Measurements from ENCODE around the gene TXNL4A.

TXNL4A gene

GRCh38 chr18:79988451-79989194, at the start of gene TXNL4A:
TSS of gene TXNL4A (minus strand) at chr18:79988563. CDS start at chr18:79988392, 171 bp downstream.
- no peak for TF ChIP-seq OSR1 (CRISPR knock-in tag; IDR thresholded peaks at IDR 0.05)
- TF ChIP-seq ZFP3 (CRISPR knock-in tag; IDR thresholded peaks at IDR 0.05) = 0 out of 2 replicates have a peak, but pooled peaks have one; percentile 15
- peak; percentile 98 for ATAC-seq

DNA sequence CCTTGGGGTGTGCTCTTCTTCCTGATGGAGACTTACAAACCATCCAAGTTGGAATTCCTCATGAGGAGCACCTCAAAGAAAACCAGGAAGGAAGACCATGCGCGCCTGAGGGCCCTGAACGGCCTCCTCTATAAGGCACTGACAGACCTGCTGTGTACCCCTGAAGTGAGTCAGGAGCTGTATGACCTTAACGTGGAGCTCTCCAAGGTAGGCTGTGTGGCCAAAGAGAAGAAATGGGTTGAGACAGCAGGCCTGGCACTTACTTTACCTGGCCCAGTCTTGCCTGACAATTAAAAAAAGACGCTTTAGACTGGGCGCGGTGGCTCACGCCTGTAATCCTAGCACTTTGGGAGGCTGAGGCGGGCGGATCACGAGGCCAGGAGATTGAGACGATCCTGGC, 48.9 kb upstream of the TXNL4A start:
- no peak for ATAC-seq

GRCh38 chr18:80035997-80036396, 47.6 kb upstream of the TXNL4A start:
- no peak for TF ChIP-seq ZNF565 (CRISPR knock-in tag; conservative IDR thresholded peaks at IDR 0.05; ENCODE audit: low read depth)
- TF ChIP-seq OSR1 (CRISPR knock-in tag; IDR thresholded peaks at IDR 0.05) = no peak
- no peak for TF ChIP-seq ZFP30 (CRISPR knock-in tag; IDR thresholded peaks at IDR 0.05)
- TF ChIP-seq TCF4 (CRISPR knock-in tag; IDR thresholded peaks at IDR 0.05; ENCODE audit: borderline replicate concordance) = no peak
- no peak for ATAC-seq

More for the DNA sequence above, 48.9 kb upstream of the TXNL4A start:
- TF ChIP-seq CSRNP3 (CRISPR knock-in tag; IDR thresholded peaks at IDR 0.05) = no peak
- TF ChIP-seq ZNF70 (CRISPR knock-in tag; IDR thresholded peaks at IDR 0.05) = no peak
- TF ChIP-seq PPARA (CRISPR knock-in tag; IDR thresholded peaks at IDR 0.05; ENCODE audit: borderline replicate concordance) = no peak
- no peak for TF ChIP-seq RARB (CRISPR knock-in tag; IDR thresholded peaks at IDR 0.05)
- TF ChIP-seq ARNTL (CRISPR knock-in tag; IDR thresholded peaks at IDR 0.05; ENCODE audit: borderline replicate concordance, low read depth) = no peak
- no peak for TF ChIP-seq ZFP3 (CRISPR knock-in tag; IDR thresholded peaks at IDR 0.05)
- no peak for TF ChIP-seq SNAI2 (CRISPR knock-in tag; IDR thresholded peaks at IDR 0.05)
- TF ChIP-seq TCF4 (CRISPR knock-in tag; IDR thresholded peaks at IDR 0.05; ENCODE audit: borderline replicate concordance) = no peak
- no peak for TF ChIP-seq ESRRG (CRISPR knock-in tag; IDR thresholded peaks at IDR 0.05)
- no peak for TF ChIP-seq ZC3H10 (CRISPR knock-in tag; IDR thresholded peaks at IDR 0.05)
- TF ChIP-seq, protein P1, sequence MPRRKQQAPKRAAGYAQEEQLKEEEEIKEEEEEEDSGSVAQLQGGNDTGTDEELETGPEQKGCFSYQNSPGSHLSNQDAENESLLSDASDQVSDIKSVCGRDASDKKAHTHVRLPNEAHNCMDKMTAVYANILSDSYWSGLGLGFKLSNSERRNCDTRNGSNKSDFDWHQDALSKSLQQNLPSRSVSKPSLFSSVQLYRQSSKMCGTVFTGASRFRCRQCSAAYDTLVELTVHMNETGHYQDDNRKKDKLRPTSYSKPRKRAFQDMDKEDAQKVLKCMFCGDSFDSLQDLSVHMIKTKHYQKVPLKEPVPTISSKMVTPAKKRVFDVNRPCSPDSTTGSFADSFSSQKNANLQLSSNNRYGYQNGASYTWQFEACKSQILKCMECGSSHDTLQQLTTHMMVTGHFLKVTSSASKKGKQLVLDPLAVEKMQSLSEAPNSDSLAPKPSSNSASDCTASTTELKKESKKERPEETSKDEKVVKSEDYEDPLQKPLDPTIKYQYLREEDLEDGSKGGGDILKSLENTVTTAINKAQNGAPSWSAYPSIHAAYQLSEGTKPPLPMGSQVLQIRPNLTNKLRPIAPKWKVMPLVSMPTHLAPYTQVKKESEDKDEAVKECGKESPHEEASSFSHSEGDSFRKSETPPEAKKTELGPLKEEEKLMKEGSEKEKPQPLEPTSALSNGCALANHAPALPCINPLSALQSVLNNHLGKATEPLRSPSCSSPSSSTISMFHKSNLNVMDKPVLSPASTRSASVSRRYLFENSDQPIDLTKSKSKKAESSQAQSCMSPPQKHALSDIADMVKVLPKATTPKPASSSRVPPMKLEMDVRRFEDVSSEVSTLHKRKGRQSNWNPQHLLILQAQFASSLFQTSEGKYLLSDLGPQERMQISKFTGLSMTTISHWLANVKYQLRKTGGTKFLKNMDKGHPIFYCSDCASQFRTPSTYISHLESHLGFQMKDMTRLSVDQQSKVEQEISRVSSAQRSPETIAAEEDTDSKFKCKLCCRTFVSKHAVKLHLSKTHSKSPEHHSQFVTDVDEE (CRISPR knock-in tag; IDR thresholded peaks at IDR 0.05) = no peak
- no peak for TF ChIP-seq GLIS3 (CRISPR knock-in tag; IDR thresholded peaks at IDR 0.05)
- TF ChIP-seq ISL1 (CRISPR knock-in tag; IDR thresholded peaks at IDR 0.05) = no peak
- TF ChIP-seq BACH2 (CRISPR knock-in tag; IDR thresholded peaks at IDR 0.05; ENCODE audit: borderline replicate concordance) = no peak
- no peak for TF ChIP-seq ZNF8 (CRISPR knock-in tag; IDR thresholded peaks at IDR 0.05)

DNA sequence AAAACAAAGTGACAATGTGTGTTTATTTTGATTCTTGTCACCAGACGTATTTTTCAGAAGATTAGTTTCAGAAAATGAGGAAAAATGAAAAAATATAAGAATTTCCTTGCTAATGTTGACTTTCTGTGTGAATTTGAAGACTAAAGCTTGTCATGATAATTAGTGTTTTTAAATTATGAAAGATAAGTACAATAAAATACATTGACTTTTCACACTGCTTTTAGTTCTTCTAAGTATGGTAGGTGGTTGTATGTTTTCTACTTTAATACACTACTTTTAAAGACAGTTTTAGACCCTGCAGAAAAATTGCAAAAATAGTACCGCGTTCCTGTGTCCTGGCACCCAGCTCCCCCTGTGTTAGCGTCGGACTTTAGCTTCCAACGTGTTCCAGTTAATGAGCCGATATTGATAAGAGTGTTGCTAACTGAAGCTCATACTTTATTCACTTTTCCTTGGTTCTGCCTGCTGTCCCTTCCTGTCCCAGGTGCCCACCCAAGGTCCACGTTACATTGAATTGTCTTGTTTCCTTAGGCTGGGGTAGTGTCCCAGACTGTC, 46.6 kb upstream of the TXNL4A start:
- TF ChIP-seq ZNF565 (CRISPR knock-in tag; conservative IDR thresholded peaks at IDR 0.05; ENCODE audit: low read depth) (no peak), CSRNP3 (CRISPR knock-in tag; IDR thresholded peaks at IDR 0.05) (no peak), ARNTL (CRISPR knock-in tag; IDR thresholded peaks at IDR 0.05; ENCODE audit: borderline replicate concordance, low read depth) (no peak), ZFP3 (CRISPR knock-in tag; IDR thresholded peaks at IDR 0.05) (no peak), BACH2 (CRISPR knock-in tag; IDR thresholded peaks at IDR 0.05; ENCODE audit: borderline replicate concordance) (no peak), PPARA (CRISPR knock-in tag; IDR thresholded peaks at IDR 0.05; ENCODE audit: borderline replicate concordance) (no peak), GLIS3 (CRISPR knock-in tag; IDR thresholded peaks at IDR 0.05) (no peak), ZNF70 (CRISPR knock-in tag; IDR thresholded peaks at IDR 0.05) (no peak), POU6F1 (CRISPR knock-in tag; IDR thresholded peaks at IDR 0.05; ENCODE audit: borderline replicate concordance, low read depth) (no peak), SNAI2 (CRISPR knock-in tag; IDR thresholded peaks at IDR 0.05) (no peak), ZNF8 (CRISPR knock-in tag; IDR thresholded peaks at IDR 0.05) (no peak), ZFP30 (CRISPR knock-in tag; IDR thresholded peaks at IDR 0.05) (no peak), CSDC2 (CRISPR knock-in tag; IDR thresholded peaks at IDR 0.05) (no peak), ESRRG (CRISPR knock-in tag; IDR thresholded peaks at IDR 0.05) (no peak), ISL1 (CRISPR knock-in tag; IDR thresholded peaks at IDR 0.05) (no peak), ZC3H10 (CRISPR knock-in tag; IDR thresholded peaks at IDR 0.05) (no peak)
- TF ChIP-seq, protein P2, sequence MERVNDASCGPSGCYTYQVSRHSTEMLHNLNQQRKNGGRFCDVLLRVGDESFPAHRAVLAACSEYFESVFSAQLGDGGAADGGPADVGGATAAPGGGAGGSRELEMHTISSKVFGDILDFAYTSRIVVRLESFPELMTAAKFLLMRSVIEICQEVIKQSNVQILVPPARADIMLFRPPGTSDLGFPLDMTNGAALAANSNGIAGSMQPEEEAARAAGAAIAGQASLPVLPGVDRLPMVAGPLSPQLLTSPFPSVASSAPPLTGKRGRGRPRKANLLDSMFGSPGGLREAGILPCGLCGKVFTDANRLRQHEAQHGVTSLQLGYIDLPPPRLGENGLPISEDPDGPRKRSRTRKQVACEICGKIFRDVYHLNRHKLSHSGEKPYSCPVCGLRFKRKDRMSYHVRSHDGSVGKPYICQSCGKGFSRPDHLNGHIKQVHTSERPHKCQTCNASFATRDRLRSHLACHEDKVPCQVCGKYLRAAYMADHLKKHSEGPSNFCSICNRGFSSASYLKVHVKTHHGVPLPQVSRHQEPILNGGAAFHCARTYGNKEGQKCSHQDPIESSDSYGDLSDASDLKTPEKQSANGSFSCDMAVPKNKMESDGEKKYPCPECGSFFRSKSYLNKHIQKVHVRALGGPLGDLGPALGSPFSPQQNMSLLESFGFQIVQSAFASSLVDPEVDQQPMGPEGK (CRISPR knock-in tag; IDR thresholded peaks at IDR 0.05; ENCODE audit: borderline replicate concordance) = no peak
- no peak for ATAC-seq
